ENCODE data around the gene ZNRD2. TPM values are rescaled to one million over a fixed set of nuclear protein-coding genes. Genes with fewer than 3 reads are reported as not detected.

The ZNRD2 gene
- total and polyA plus RNA-seq, 2 of the 8 experiments (the other 6 are each of a cell fraction or from before 2014, with no cell fraction given): 53.4 to 125 TPM

GRCh38 chr11:65569973-65570918 lies at the start of gene ZNRD2 (continued):
- TF ChIP-seq CHD7 (IDR thresholded peaks at IDR 0.05; ENCODE audit: insufficient replicate concordance, low read length) (no peak), RBBP5 (IDR thresholded peaks at IDR 0.05; ENCODE audit: borderline replicate concordance, low read depth, low read length) (peak; percentile 92; the same call in 1 of the 2 replicates), TBP (IDR thresholded peaks at IDR 0.05; ENCODE audit: low read depth, low read length) (no peak; the same call in 1 of the 2 replicates), RFX5 (IDR thresholded peaks at IDR 0.05; ENCODE audit: borderline replicate concordance, low read depth, low read length) (no peak), TAF1 (IDR thresholded peaks at IDR 0.05; ENCODE audit: low read depth, low read length) (peak; percentile 64; the same call in 1 of the 2 replicates), CHD2 (IDR thresholded peaks at IDR 0.05; ENCODE audit: low read length) (no peak), POLR2AphosphoS5 (IDR thresholded peaks at IDR 0.05; ENCODE audit: low read depth, low read length) (peak; percentile 89), HDAC2 (IDR thresholded peaks at IDR 0.05; ENCODE audit: borderline replicate concordance in 1 of 2, low read depth in 2 of 2, low read length in 2 of 2) (0 out of 4 replicates have a peak, but pooled peaks of 1 of the 2 experiments have one; percentile 49), KDM1A (IDR thresholded peaks at IDR 0.05; ENCODE audit: borderline replicate concordance, low read length) (no peak)
